GM12874 (cell line): ENCODE results near the gene TRIM44.

ENCODE experiments used
- CTCF ChIP-seq: IDR thresholded peaks from 2 replicates; pipeline ENCODE4 v1.5.1; 2011; ENCODE audit warnings: low read depth, mild to moderate bottlenecking, control low read depth, low read length, moderate library complexity; ENCODE audit not compliant: insufficient read depth

Gene TRIM44

DNA sequence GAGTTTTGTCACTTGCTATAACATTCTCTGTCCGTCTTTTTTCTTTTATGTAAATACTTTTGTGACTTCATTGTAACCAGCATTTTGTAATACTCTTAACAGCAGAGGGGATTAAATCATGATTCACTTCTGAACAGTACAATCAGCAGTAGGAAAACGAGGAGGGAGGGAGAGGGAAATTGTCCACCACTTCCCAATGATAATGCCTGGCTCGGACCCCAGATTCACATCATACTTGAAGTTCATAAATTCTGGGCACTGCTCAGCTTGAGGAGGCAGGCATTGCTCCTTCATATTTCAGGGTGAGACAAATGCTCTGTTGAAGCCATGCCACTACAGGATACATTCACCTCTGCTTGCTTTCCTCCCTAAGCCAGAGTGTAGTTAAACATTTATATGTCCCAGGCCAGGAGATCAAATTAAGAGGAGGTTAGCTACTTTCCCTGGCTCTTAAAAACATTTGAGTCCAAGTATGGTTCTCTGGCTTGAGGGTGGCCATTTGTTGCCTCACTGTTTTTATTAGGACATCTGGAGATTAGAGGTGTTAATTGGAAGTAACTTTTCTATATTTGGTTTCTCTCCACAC is 152.2 kb downstream of the TRIM44 start:
- TF ChIP-seq CTCF: no peak

DNA sequence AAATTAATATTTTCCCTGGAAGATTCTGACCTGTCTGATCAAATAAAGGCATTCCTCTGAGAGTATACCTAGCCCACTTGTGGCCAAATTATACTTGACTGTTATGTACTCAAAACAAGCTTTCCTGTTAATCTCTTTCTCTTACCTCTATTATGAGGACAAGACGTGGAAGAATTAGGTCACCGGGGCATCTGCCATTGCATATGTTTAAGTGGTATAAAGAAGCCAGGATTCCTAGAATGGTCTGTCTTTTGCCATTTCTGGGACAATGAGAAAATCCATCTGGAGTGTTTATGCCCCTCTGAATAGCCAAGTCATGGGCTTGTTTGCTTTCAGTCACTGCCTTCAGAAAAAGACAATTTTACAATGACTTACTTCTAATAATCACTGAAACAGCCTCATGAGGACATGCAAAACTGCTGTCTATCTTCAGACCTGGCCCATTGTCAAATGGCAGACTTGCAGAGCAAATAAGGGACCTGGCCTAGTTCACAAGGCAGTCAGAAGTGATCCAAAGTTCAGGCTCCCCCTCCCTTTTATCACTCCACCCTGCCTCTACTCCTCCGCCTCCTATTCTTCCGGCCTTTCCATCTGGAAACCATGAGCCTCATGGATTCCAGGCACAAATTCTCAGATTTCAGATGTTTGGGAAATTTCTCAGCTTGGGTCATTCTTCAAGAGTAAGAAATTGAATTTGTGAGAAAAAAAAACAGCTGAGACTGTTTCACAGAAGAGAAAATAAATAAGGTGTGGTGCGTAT is 153.2 kb downstream of the TRIM44 start:
- TF ChIP-seq CTCF: no peak

DNA sequence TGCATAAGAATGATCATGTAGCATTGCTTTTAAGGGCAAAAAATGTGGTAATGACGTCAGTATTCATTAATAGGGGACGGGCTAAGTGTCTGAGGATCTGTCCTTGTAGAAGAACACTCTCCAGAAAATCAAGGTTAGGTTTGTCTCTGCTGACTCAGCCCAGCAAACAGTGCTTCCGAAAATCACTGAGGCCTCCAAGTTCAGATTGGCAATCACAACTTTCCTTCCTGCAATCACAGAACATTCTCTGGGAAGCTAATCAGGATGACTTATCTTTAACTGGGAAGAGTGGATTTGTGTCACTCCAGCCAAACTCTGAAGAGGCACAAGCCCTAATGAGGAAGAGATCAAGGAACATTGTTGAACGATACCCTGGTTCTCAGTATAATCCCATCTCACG is 158.0 kb downstream of the TRIM44 start:
- TF ChIP-seq CTCF: no peak

DNA sequence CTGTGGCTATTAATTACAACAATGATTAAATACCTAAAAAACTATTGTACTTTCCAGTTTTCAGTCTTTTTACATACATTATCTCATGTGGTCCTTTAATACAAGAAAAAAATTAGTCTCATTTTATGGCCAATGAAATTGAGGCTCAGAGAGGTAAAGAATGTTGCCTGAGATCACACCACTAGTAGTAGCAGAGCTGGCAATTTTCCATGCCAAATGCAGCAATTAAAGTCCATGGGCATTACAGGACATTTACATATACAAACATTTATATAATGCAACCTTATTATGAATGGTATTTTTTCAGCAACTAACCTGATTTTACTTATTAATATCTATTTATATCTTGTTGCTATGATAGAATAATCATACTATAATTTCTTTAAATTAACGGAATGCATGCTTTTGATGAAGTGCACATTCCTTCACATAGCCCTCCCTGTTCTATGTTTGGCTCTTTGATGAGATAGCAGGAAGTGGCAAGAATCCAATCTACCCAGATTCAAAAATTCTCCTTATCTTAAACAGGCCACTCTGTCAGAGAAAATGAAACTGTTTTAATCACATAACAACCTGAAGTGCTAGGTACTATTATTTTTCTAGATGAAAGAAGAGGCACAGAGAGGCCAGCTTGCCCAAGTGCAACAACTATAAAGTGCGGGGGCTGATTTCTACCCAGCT is 160.4 kb downstream of the TRIM44 start:
- no peak for TF ChIP-seq CTCF

DNA sequence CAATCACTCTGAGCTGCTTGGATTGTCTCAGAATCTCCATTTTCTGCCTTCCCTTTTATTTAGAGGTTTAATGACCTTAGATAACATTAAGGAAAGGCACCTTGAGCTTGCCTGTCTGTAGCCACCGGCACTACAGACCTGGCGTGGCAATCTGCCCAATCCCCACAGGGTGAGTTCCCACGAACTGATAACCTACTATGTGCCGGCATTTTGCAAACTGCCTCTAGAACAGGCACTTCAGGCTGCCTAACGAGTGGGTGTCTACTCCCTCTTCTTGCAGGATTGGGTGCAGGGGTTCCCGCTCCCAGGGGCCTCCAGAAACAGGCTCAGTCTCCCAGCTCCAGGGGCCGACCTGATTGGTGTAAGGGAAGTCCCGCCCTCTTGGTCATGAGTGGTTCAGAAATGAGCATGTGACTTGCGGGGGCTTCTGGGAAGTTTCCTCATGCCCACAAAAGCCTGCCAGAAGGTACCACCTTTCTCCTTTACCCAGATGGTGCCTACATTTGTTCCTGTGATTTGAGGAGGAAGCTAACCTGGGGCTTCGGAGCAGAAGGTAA is 161.2 kb downstream of the TRIM44 start:
- no peak for TF ChIP-seq CTCF

DNA sequence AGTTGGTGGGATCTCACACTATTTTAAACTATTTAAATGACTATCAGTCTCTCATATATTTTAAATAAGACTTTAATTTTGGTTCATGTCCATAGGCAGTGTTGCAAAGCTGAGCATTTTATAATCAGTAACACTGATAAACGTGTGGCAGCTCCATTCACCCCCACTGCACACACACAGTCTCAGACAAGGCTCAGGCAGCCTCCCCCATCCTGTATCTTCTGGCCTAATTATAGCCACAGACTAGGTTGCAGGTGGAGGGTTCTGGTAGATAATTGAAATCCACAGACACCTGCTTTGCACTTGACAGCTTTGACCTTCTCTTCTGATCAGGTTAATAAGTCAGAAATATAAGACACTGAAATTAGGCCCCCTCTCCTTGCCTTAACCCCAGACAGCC is 162.8 kb downstream of the TRIM44 start:
- no peak for TF ChIP-seq CTCF

DNA sequence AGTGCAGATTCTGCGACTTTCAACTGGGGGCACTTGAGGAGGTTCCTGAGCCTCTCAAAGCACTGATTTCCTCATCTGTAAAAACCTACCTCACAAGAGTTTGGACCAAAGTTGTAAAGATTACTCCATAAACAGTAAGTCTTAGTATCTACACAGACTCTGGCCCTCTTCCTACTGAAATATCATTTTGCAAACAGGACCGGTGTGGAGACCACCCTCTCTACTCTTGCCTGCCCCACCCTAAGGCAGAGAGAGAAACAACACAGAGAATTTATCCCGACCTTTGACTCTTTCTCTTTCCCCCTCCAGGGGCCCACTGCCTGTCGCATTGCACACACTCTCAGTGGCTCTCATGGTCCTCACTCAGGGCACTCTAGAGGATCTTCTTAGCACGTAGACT is 163.4 kb downstream of the TRIM44 start:
- no peak for TF ChIP-seq CTCF
